SKM-1 (cell line): Measurements from ENCODE around the gene GPR15.

Experiments used
- DNase-seq: peaks from one replicate; lab custom pipeline; 2025; ENCODE audit not compliant: unreplicated experiment; lab: John Stamatoyannopoulos, UW

Gene GPR15

DNA sequence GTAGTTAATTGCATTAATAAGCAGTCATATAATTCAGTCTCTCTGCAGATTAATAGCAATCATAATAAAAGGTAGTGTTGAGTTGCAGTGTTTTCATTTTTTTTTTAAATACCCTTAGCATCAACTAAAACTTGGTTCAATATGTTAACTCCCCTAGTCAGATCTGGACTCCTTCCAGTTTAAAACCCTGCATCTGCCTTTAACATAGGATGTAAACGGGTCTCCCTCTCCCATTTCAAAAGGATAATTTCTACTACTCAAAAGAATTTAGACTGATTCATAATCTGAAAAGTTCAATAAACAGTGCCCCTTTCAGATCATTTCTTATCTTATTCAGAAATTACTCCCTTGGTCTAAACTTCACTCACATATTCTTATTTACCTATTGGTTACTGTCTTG is 50.3 kb downstream of the GPR15 start:
- no peak for DNase-seq

GRCh38 chr3:98583766-98584165 is 52.0 kb downstream of the GPR15 start:
- no peak for DNase-seq
